Sigmoid colon (tissue), 4 donors: ENCODE data around the gene ZNF189.
"Not testable (repeated sequence)": the region's sequence is repeated elsewhere in the genome, so short reads cannot be mapped to it uniquely, and the experiment has no call there.

Experiments
- CTCF ChIP-seq, 4 experiments: fragments of 450-650 bp in 3 of 4; fragments of 200-600 bp in 1 of 4; IDR thresholded peaks; one replicate each; pipeline ENCODE4 v1.5.1; 2016 to 2019; ENCODE audit warnings: antibody characterized with exemption in 4 of 4, mild to moderate bottlenecking in 3 of 4, moderate library complexity in 2 of 4
- EP300 ChIP-seq, 4 donors: sonication (generic); formaldehyde crosslinking; IDR thresholded peaks; one replicate each; pipeline ENCODE4 v1.6.1; 2017; ENCODE audit warnings: antibody characterized with exemption in 4 of 4
- POLR2A ChIP-seq, 2 donors: fragments of 450-650 bp; IDR thresholded peaks; one replicate each; pipeline ENCODE4 v1.6.1; 2016; ENCODE audit warnings: antibody characterized with exemption in 2 of 2, mild to moderate bottlenecking in 2 of 2, moderate library complexity in 2 of 2

- not testable (repeated sequence) for TF ChIP-seq CTCF, POLR2A, EP300 (IDR thresholded peaks at IDR 0.05)
These were observed 13.6 kb upstream of the ZNF189 start, which contains the start of gene BAAT for GRCh38 chr9:101384873-101385536.
